Glutamatergic neuron (in vitro differentiated cells): ENCODE measurements around the gene IL3RA. TPM values are rescaled to one million over a fixed set of nuclear protein-coding genes. Genes with fewer than 3 reads are reported as not detected.
A peak's percentile ranks its signal among the peaks of the same experiment; 100 is the strongest.

Source experiments
- DNase-seq: peaks from one replicate; pipeline ENCODE4 v3.0.0; 2022
- H3K27ac Mint-ChIP-seq: one replicate; pipeline ENCODE4 v1.8.0; 2020; ENCODE audit warnings: mild to moderate bottlenecking, mixed read lengths, inconsistent platforms; ENCODE audit not compliant: unreplicated experiment
- H3K27me3 Mint-ChIP-seq: one replicate; pipeline ENCODE4 v1.8.0; 2020; ENCODE audit warnings: mild to moderate bottlenecking, moderate library complexity, mixed read lengths, inconsistent platforms; ENCODE audit not compliant: unreplicated experiment
- H3K36me3 Mint-ChIP-seq: one replicate; pipeline ENCODE4 v1.8.0; 2020; ENCODE audit warnings: mild to moderate bottlenecking, mixed read lengths, inconsistent platforms; ENCODE audit not compliant: unreplicated experiment
- H3K4me1 Mint-ChIP-seq: one replicate; pipeline ENCODE4 v1.8.0; 2020; ENCODE audit warnings: mild to moderate bottlenecking, low read depth, mixed read lengths, inconsistent platforms; ENCODE audit not compliant: unreplicated experiment
- H3K4me3 Mint-ChIP-seq: one replicate; pipeline ENCODE4 v1.8.0; 2020; ENCODE audit warnings: mild to moderate bottlenecking, mixed read lengths, inconsistent platforms; ENCODE audit not compliant: unreplicated experiment
- H3K9me3 Mint-ChIP-seq: one replicate; pipeline ENCODE4 v1.8.0; 2020; ENCODE audit warnings: mild to moderate bottlenecking, moderate library complexity, mixed read lengths, inconsistent platforms; ENCODE audit not compliant: unreplicated experiment
- total RNA-seq: library from RNA; stranded (reverse); fragmentation: NEBNext Ultra II Directional; extraction: Animal tissue kit (Norgen Biotek cat#: 25700); gene quantifications from one replicate; pipeline ENCODE4 v1.2.1, GENCODE V29; 2021; ENCODE audit not compliant: unreplicated experiment
- TF ChIP-seq, protein P1 (sequence below): fragments of 200-600 bp; sonication (generic); IDR thresholded peaks from one replicate; pipeline ENCODE4 v1.5.0; 2021; ENCODE audit not compliant: partially characterized antibody, unreplicated experiment

The IL3RA gene
- total RNA-seq, 1 donor from 2014 or later, result not detected

DNA sequence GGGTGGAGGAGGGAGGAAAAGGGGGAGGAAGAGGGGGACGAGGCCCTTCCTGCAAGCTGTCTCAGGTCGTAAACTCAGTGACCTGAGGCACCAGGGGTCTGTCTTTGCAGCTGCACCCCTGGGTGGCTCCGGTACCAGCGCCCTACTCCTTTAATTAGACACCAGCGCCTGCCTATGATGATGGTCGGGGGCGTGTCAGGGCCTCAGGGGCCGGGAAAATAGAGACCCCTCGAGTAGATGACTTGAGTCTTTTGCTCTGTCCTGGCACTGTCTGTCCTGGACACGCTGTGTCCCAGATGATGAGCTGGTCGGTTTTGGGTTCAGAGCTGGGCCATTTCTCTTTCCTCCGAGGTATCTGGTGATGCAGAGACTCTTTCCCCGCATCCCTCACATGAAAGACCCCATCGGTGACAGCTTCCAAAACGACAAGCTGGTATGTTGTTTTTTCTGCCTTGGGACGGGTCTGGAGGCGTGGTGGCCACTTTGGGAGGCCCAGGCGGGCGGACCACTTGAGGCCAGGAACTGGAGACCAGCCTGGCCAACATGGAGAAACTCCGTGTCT, 44.2 kb downstream of the IL3RA start:
- Mint-ChIP-seq H3K27me3 (peaks cover 4% of the 10 kb centered on the region), H3K36me3 (no peaks in the 10 kb centered on the region)

DNA sequence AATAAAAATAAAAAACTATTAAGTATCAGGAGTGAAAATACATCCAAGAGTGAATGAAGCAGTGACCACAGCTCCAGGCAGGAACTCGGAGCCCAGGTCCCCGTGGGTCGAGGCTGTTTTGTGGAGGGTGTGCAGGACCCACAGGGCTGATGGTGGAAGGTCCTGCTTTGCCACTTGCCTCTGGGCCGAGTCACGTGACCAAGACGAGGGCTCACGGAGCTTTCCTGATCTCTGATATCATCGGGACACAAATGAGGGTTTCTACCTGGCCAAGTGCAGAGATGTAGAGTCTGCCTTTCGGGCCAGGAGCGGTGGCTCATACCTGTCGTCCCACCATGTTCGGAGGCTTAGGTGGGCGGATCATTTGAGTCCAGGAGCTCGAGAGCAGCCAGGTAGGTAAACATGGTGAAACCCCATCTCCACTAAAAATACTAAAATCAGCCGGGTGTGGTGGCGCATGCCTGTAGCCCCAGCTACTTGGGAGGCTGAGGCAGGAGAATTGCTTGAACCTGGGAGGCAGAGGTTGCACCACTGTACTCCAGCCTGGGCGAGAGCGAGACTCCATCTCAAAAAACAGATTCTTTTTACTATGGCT, 48.2 kb downstream of the IL3RA start:
- Mint-ChIP-seq H3K9me3 (peaks cover 6% of the 10 kb centered on the region), H3K36me3 (peaks cover 6% of the 10 kb centered on the region), H3K27ac (no peak overlapping the region), H3K4me3 (no peak overlapping the region), H3K27me3 (peaks cover 4% of the 10 kb centered on the region), H3K4me1 (peaks cover 4% of the 10 kb centered on the region)
- peak; percentile 7 for DNase-seq
- TF ChIP-seq, protein P1, sequence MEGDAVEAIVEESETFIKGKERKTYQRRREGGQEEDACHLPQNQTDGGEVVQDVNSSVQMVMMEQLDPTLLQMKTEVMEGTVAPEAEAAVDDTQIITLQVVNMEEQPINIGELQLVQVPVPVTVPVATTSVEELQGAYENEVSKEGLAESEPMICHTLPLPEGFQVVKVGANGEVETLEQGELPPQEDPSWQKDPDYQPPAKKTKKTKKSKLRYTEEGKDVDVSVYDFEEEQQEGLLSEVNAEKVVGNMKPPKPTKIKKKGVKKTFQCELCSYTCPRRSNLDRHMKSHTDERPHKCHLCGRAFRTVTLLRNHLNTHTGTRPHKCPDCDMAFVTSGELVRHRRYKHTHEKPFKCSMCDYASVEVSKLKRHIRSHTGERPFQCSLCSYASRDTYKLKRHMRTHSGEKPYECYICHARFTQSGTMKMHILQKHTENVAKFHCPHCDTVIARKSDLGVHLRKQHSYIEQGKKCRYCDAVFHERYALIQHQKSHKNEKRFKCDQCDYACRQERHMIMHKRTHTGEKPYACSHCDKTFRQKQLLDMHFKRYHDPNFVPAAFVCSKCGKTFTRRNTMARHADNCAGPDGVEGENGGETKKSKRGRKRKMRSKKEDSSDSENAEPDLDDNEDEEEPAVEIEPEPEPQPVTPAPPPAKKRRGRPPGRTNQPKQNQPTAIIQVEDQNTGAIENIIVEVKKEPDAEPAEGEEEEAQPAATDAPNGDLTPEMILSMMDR, result no peak

More for the DNA sequence above, 44.2 kb downstream of the IL3RA start:
- DNase-seq, result peak; percentile 11
- Mint-ChIP-seq H3K27ac (no peak overlapping the region), H3K4me3 (no peak overlapping the region), H3K4me1 (no peaks in the 10 kb centered on the region), H3K9me3 (no peaks in the 10 kb centered on the region)
- TF ChIP-seq, protein P1, result no peak

DNA sequence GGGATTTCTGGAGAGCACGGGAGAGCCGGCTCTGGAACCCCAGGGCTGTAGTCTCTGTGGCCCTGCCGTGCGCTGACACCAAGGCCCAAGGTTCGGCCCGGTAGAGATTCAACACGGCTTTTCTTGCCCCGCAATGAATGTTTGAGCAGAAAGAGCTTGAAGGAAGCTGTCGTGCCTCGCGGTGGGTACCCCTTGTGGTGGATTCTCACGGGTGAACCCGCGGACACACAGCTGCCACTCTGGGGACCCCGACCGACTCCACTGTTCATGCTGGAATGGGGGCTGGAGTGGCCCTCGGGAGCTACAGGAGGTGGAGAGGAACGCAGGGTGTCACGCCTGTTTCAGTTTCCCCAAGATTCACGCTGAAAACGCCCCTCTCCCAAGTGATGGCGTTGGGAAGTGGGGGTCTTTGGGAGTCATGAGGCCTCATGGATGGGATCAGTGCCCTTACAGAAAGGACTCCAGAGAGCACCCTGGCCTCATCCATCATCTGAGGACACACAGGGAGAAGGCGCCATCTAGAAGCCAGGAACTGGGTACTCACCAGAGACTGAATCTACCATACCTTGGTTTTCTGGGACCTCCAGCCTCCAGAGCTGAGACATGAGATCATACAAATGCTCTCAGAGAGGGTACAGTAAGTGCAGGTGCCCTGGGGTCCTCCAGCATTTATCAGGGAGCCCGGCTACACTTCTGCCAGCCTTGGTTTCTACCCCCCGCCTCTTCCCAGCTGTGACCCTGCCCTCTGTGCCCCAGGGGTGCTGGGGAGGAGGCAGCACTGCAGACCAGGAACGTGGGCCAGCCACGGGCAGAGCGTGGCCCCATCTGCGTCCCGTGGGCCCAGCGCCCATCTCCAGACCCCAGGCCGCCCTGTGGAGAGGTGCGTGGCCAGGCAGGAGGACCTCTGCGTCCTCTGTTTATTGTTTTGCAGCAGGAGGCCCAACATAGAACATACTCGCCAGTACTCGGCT, 49.0 kb downstream of the IL3RA start:
- peaks cover 2% of the 10 kb centered on the region for H3K27me3 Mint-ChIP-seq
- no peak overlapping the region for H3K27ac Mint-ChIP-seq
- H3K36me3 Mint-ChIP-seq, result peaks cover 6% of the 10 kb centered on the region
- peak; percentile 8 for DNase-seq
- H3K4me3 Mint-ChIP-seq, result no peak overlapping the region
- H3K4me1 Mint-ChIP-seq, result peaks cover 4% of the 10 kb centered on the region
- TF ChIP-seq, protein P1, result no peak
- peaks cover 6% of the 10 kb centered on the region for H3K9me3 Mint-ChIP-seq

DNA sequence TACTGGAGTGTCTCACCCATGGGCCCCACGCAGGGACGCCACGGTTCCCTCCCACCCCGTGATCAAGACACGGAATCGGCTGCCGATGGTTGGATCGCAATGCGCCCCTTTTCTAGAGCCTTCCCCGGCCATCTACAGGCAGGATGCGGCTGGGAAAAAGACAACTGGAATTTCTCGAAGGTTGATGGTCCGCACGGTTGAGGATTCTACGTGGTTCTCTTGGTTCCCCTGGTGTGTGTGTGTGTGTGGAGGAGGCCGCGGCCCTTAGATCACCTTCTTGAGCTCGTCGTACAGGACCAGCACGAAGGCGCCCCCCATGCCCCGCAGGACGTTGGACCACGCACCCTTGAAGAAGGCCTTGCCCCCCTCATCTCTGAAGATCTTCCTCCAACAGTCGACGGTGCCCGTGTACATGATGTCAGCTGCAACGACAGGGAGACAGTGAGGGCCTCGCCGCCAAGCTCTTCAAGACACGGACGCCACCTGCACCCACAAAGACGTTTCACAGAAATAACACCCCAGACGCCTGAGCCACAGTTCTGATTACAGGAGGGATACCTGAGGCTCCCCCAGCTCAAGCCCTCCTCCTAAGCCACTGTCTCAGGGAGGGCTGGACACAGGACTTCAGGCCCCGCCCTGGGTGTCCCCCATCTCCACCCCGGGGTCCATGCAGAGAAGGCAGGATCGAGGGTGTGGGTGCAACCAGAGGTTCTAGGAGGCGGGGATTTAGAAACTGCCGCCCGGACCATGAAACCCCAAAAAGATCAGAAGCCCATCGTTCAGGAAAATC, 49.9 kb downstream of the IL3RA start:
- Mint-ChIP-seq H3K36me3 (peaks cover 6% of the 10 kb centered on the region), H3K9me3 (peaks cover 13% of the 10 kb centered on the region), H3K4me3 (no peak overlapping the region), H3K27me3 (no peaks in the 10 kb centered on the region), H3K4me1 (peaks cover 4% of the 10 kb centered on the region), H3K27ac (peak overlapping the region; percentile 48)
- TF ChIP-seq, protein P1, result no peak
- DNase-seq, result peak; percentile 8
